Uterus (tissue), 2 donors: ENCODE data around the gene LENG8.

Experiments
- POLR2A ChIP-seq, 2 donors: fragments of 450-650 bp; IDR thresholded peaks; one replicate each; pipeline ENCODE4 v1.6.1; 2016; ENCODE audit warnings: antibody characterized with exemption in 2 of 2, mild to moderate bottlenecking in 1 of 2, moderate library complexity in 1 of 2
- TF ChIP-seq, protein P1 (sequence below), 4 experiments: fragments of 200-600 bp in 2 of 4; fragments of 450-650 bp in 2 of 4; sonication (generic) in 2 of 4; IDR thresholded peaks; one replicate each; pipeline ENCODE4 v1.5.1; 2016 to 2019; ENCODE audit warnings: antibody characterized with exemption in 4 of 4, mild to moderate bottlenecking in 2 of 4, moderate library complexity in 1 of 4

DNA sequence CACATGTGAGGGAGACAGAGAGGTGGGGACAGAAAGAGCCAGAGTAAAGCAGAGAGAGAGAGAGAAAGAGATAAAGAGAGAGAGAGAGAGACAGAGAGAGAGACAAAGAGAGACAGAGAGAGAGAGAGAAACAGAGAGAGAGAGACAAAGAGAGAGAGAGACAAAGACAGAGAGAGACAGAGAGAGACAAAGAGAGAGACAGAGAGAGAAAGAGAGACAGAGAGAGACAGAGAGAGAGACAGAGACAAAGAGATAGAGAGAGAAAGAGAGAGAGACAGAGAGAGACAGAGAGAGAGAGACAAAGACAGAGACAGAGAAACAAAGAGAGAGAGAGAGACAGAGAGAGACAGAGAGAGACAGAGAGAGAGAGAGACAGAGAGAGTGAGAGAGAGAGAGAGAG, 38.0 kb upstream of the LENG8 start:
- TF ChIP-seq, protein P1, sequence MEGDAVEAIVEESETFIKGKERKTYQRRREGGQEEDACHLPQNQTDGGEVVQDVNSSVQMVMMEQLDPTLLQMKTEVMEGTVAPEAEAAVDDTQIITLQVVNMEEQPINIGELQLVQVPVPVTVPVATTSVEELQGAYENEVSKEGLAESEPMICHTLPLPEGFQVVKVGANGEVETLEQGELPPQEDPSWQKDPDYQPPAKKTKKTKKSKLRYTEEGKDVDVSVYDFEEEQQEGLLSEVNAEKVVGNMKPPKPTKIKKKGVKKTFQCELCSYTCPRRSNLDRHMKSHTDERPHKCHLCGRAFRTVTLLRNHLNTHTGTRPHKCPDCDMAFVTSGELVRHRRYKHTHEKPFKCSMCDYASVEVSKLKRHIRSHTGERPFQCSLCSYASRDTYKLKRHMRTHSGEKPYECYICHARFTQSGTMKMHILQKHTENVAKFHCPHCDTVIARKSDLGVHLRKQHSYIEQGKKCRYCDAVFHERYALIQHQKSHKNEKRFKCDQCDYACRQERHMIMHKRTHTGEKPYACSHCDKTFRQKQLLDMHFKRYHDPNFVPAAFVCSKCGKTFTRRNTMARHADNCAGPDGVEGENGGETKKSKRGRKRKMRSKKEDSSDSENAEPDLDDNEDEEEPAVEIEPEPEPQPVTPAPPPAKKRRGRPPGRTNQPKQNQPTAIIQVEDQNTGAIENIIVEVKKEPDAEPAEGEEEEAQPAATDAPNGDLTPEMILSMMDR (IDR thresholded peaks at IDR 0.05) = no peak
- TF ChIP-seq POLR2A (IDR thresholded peaks at IDR 0.05) = no peak
